ENCODE results near the gene GFRA4. TPM values are rescaled to one million over a fixed set of nuclear protein-coding genes. Genes with fewer than 3 reads are reported as not detected.

The GFRA4 gene
- total RNA-seq, 2 experiments from 2014 or later: not detected

GRCh38 chr20:3653921-3654320, 9.3 kb downstream of the GFRA4 start:
- Mint-ChIP-seq H3K9me3 (no peaks in the 10 kb centered on the region), H3K36me3 (ENCODE audit: low read depth) (peaks cover 5% of the 10 kb centered on the region), H3K4me3 (no peak overlapping the region), H3K4me1 (peaks cover 30% of the 10 kb centered on the region), H3K27ac (no peak overlapping the region), H3K27me3 (peaks cover 15% of the 10 kb centered on the region)
- CTCF ChIA-PET: interaction anchor here (0.9 kb wide), 1 partner anchor 62 kb away, joined by 3 read pairs; no protein-coding TSS in a partner anchor
- POLR2A ChIA-PET: interaction anchor here (0.9 to 1.0 kb wide), 3 partner anchors 13 to 233 kb away, joined by 3 to 4 read pairs (median 3); no protein-coding TSS in a partner anchor
- DNase-seq: no peak

GRCh38 chr20:3652676-3653596, 10.3 kb downstream of the GFRA4 start:
- Mint-ChIP-seq H3K27ac (no peak overlapping the region), H3K27me3 (peaks cover 13% of the 10 kb centered on the region), H3K36me3 (ENCODE audit: low read depth) (peaks cover 5% of the 10 kb centered on the region), H3K4me3 (no peak overlapping the region), H3K4me1 (peaks cover 23% of the 10 kb centered on the region), H3K9me3 (no peaks in the 10 kb centered on the region)
- DNase-seq: no peak
- ChIA-PET POLR2A (interaction anchor here (0.9 to 1.0 kb wide), 3 partner anchors 14 to 232 kb away, joined by 3 to 4 read pairs (median 3); no protein-coding TSS in a partner anchor), CTCF (interaction anchor here (0.6 to 1.6 kb wide), 3 partner anchors 57 to 123 kb away, joined by 3 to 5 read pairs (median 3); no protein-coding TSS in a partner anchor)

GRCh38 chr20:3652221-3652620, 11.0 kb downstream of the GFRA4 start:
- ChIA-PET CTCF (interaction anchor here (1.6 kb wide), 1 partner anchor 89 kb away, joined by 3 read pairs; no protein-coding TSS in a partner anchor), POLR2A (no interaction called here)
- H3K4me3 Mint-ChIP-seq: no peak overlapping the region
- H3K9me3 Mint-ChIP-seq: no peaks in the 10 kb centered on the region
- DNase-seq: no peak
- H3K4me1 Mint-ChIP-seq: peaks cover 23% of the 10 kb centered on the region
- H3K27ac Mint-ChIP-seq: no peak overlapping the region
- peaks cover 9% of the 10 kb centered on the region for H3K27me3 Mint-ChIP-seq
- peaks cover 5% of the 10 kb centered on the region for H3K36me3 Mint-ChIP-seq (ENCODE audit: low read depth)

- POLR2A ChIA-PET: no interaction called here
- CTCF ChIA-PET: interaction anchor here (0.6 to 1.6 kb wide), 2 partner anchors 88 to 176 kb away, joined by 3 to 4 read pairs; no protein-coding TSS in a partner anchor
- Mint-ChIP-seq H3K27me3 (peaks cover 6% of the 10 kb centered on the region), H3K27ac (no peak overlapping the region), H3K4me3 (no peak overlapping the region), H3K36me3 (ENCODE audit: low read depth) (peaks cover 5% of the 10 kb centered on the region), H3K9me3 (no peaks in the 10 kb centered on the region), H3K4me1 (peaks cover 23% of the 10 kb centered on the region)
- no peak for DNase-seq
Observed at GRCh38 chr20:3651204-3651962, 11.8 kb downstream of the GFRA4 start.

GRCh38 chr20:3648951-3649350, 14.2 kb downstream of the GFRA4 start:
- no peak for DNase-seq
- Mint-ChIP-seq H3K4me1 (peaks cover 18% of the 10 kb centered on the region), H3K27me3 (no peaks in the 10 kb centered on the region), H3K4me3 (no peak overlapping the region), H3K9me3 (no peaks in the 10 kb centered on the region), H3K36me3 (ENCODE audit: low read depth) (peaks cover 5% of the 10 kb centered on the region), H3K27ac (no peak overlapping the region)
- POLR2A ChIA-PET: no interaction called here
- CTCF ChIA-PET: no interaction called here

GRCh38 chr20:3647473-3647872, 15.7 kb downstream of the GFRA4 start:
- CTCF ChIA-PET: no interaction called here
- POLR2A ChIA-PET: interaction anchor here (1.4 kb wide), 1 partner anchor 12 kb away, joined by 6 read pairs; no protein-coding TSS in a partner anchor
- Mint-ChIP-seq H3K4me3 (no peak overlapping the region), H3K27ac (no peak overlapping the region), H3K27me3 (no peaks in the 10 kb centered on the region), H3K9me3 (no peaks in the 10 kb centered on the region), H3K4me1 (peaks cover 4% of the 10 kb centered on the region), H3K36me3 (ENCODE audit: low read depth) (peaks cover under 1% of the 10 kb centered on the region)
- DNase-seq: no peak

GRCh38 chr20:3646651-3647050, 16.5 kb downstream of the GFRA4 start:
- Mint-ChIP-seq H3K36me3 (ENCODE audit: low read depth) (peaks cover 6% of the 10 kb centered on the region), H3K27ac (no peak overlapping the region), H3K4me1 (no peaks in the 10 kb centered on the region), H3K27me3 (no peaks in the 10 kb centered on the region), H3K4me3 (no peak overlapping the region), H3K9me3 (no peaks in the 10 kb centered on the region)
- ChIA-PET POLR2A (interaction anchor here (1.4 kb wide), 1 partner anchor 12 kb away, joined by 6 read pairs; no protein-coding TSS in a partner anchor), CTCF (no interaction called here)
- no peak for DNase-seq

- H3K4me1 Mint-ChIP-seq: no peaks in the 10 kb centered on the region
- POLR2A ChIA-PET: no interaction called here
- no peak overlapping the region for H3K4me3 Mint-ChIP-seq
- DNase-seq: no peak
- CTCF ChIA-PET: no interaction called here
- H3K27ac Mint-ChIP-seq: no peak overlapping the region
- H3K9me3 Mint-ChIP-seq: no peaks in the 10 kb centered on the region
- H3K27me3 Mint-ChIP-seq: no peaks in the 10 kb centered on the region
- H3K36me3 Mint-ChIP-seq (ENCODE audit: low read depth): peaks cover 6% of the 10 kb centered on the region
Observed at GRCh38 chr20:3646067-3646440, 17.1 kb downstream of the GFRA4 start.

GRCh38 chr20:3645309-3646066, 17.7 kb downstream of the GFRA4 start:
- no peaks in the 10 kb centered on the region for H3K4me1 Mint-ChIP-seq

GRCh38 chr20:3640259-3640658, 22.9 kb downstream of the GFRA4 start:
- peaks cover 4% of the 10 kb centered on the region for H3K9me3 Mint-ChIP-seq
- POLR2A ChIA-PET: no interaction called here
- CTCF ChIA-PET: no interaction called here
- H3K27me3 Mint-ChIP-seq: no peaks in the 10 kb centered on the region
- no peaks in the 10 kb centered on the region for H3K4me1 Mint-ChIP-seq
- peaks cover 6% of the 10 kb centered on the region for H3K36me3 Mint-ChIP-seq (ENCODE audit: low read depth)
- H3K27ac Mint-ChIP-seq: no peak overlapping the region
- no peak for DNase-seq
- H3K4me3 Mint-ChIP-seq: no peak overlapping the region

More at GRCh38 chr20:3645309-3646066, 17.7 kb downstream of the GFRA4 start:
- H3K27ac Mint-ChIP-seq: no peak overlapping the region
- H3K27me3 Mint-ChIP-seq: no peaks in the 10 kb centered on the region
- no peak for DNase-seq
- no peak overlapping the region for H3K4me3 Mint-ChIP-seq
- ChIA-PET CTCF (no interaction called here), POLR2A (no interaction called here)
- H3K36me3 Mint-ChIP-seq (ENCODE audit: low read depth): peaks cover 6% of the 10 kb centered on the region
- no peaks in the 10 kb centered on the region for H3K9me3 Mint-ChIP-seq

- no peak for DNase-seq
- no peak overlapping the region for H3K27ac Mint-ChIP-seq
- POLR2A ChIA-PET: no interaction called here
- H3K4me3 Mint-ChIP-seq: no peak overlapping the region
- no peaks in the 10 kb centered on the region for H3K4me1 Mint-ChIP-seq
- H3K36me3 Mint-ChIP-seq (ENCODE audit: low read depth): no peaks in the 10 kb centered on the region
- CTCF ChIA-PET: interaction anchor here (1.4 kb wide), 1 partner anchor 416 kb away, joined by 3 read pairs; no protein-coding TSS in a partner anchor
- H3K27me3 Mint-ChIP-seq: no peaks in the 10 kb centered on the region
- H3K9me3 Mint-ChIP-seq: peaks cover 3% of the 10 kb centered on the region
Observed at GRCh38 chr20:3635346-3635745, 27.9 kb downstream of the GFRA4 start.

GRCh38 chr20:3633913-3634478, 29.2 kb downstream of the GFRA4 start:
- DNase-seq: no peak
- no peaks in the 10 kb centered on the region for H3K27me3 Mint-ChIP-seq
- no peaks in the 10 kb centered on the region for H3K9me3 Mint-ChIP-seq
- no peak overlapping the region for H3K4me3 Mint-ChIP-seq
- H3K36me3 Mint-ChIP-seq (ENCODE audit: low read depth): no peaks in the 10 kb centered on the region
- POLR2A ChIA-PET: no interaction called here
- CTCF ChIA-PET: interaction anchor here (0.8 to 1.4 kb wide), 3 partner anchors 24 to 415 kb away, joined by 3 read pairs; no protein-coding TSS in a partner anchor
- no peak overlapping the region for H3K27ac Mint-ChIP-seq
- H3K4me1 Mint-ChIP-seq: no peaks in the 10 kb centered on the region
